GM21825 (cell line): Measurements from ENCODE around the gene NRG4.
"Not testable (repeated sequence)": the region's sequence is repeated elsewhere in the genome, so short reads cannot be mapped to it uniquely, and the experiment has no call there.

Source experiments
- ATAC-seq: cut with Tn5 transposase; IDR thresholded peaks from one replicate; pipeline ENCODE4 v1.9.1; 2021; ENCODE audit warnings: mild to moderate bottlenecking, moderate library complexity; ENCODE audit not compliant: unreplicated experiment

Gene NRG4

GRCh38 chr15:75928680-75929608 is 83.3 kb downstream of the NRG4 start:
- ATAC-seq, result no peak

GRCh38 chr15:75927601-75928000 is 84.6 kb downstream of the NRG4 start:
- no peak for ATAC-seq

GRCh38 chr15:75926931-75927330 is 85.3 kb downstream of the NRG4 start:
- ATAC-seq, result no peak

- ATAC-seq, result no peak
Observed at GRCh38 chr15:75925440-75925839, 86.8 kb downstream of the NRG4 start.

GRCh38 chr15:75924576-75924975 is 87.6 kb downstream of the NRG4 start:
- no peak for ATAC-seq

- ATAC-seq, result no peak
Observed at GRCh38 chr15:75923756-75924155, 88.5 kb downstream of the NRG4 start.

- ATAC-seq, result no peak
Observed at GRCh38 chr15:75921732-75922703, 90.2 kb downstream of the NRG4 start.

GRCh38 chr15:75920079-75920478 is 92.1 kb downstream of the NRG4 start:
- no peak for ATAC-seq

GRCh38 chr15:75918135-75918534 is 94.1 kb downstream of the NRG4 start:
- ATAC-seq, result no peak

GRCh38 chr15:75916978-75917377 is 95.2 kb downstream of the NRG4 start:
- ATAC-seq, result no peak

GRCh38 chr15:75910355-75910754 is 101.9 kb downstream of the NRG4 start:
- not testable (repeated sequence) for ATAC-seq

GRCh38 chr15:75905231-75905630 is 107.0 kb downstream of the NRG4 start:
- ATAC-seq, result no peak

- ATAC-seq, result peak; percentile 86
Observed at GRCh38 chr15:75903331-75904239, 108.6 kb downstream of the NRG4 start, which contains the start of gene FBXO22. FBXO22 (plus strand) TSS chr15:75903878; CDS start chr15:75903964, 86 bp downstream.

- no peak for ATAC-seq
Observed at GRCh38 chr15:75902129-75902557, 110.1 kb downstream of the NRG4 start.

GRCh38 chr15:75900577-75900976 is 111.6 kb downstream of the NRG4 start:
- no peak for ATAC-seq

GRCh38 chr15:75895731-75896130 is 116.5 kb downstream of the NRG4 start:
- ATAC-seq, result no peak

- ATAC-seq, result no peak
Observed at GRCh38 chr15:75891895-75892294, 120.3 kb downstream of the NRG4 start.
